Nephron progenitor cell (in vitro differentiated cells): ENCODE measurements around the gene WNT4.

Experiments
- DNase-seq: peaks from one replicate; pipeline ENCODE4 v3.0.0; 2021
- H3K27ac Mint-ChIP-seq: 2 replicates; pipeline ENCODE4 v1.8.0; 2021; ENCODE audit warnings: mild to moderate bottlenecking, moderate library complexity, mixed read lengths
- H3K27me3 Mint-ChIP-seq: 2 replicates; pipeline ENCODE4 v1.8.0; 2021; ENCODE audit warnings: mild to moderate bottlenecking, low read depth, mixed read lengths; ENCODE audit not compliant: poor library complexity
- H3K36me3 Mint-ChIP-seq: 2 replicates; pipeline ENCODE4 v1.8.0; 2021; ENCODE audit warnings: low read depth, mixed read lengths
- H3K4me1 Mint-ChIP-seq: 2 replicates; pipeline ENCODE4 v1.8.0; 2021; ENCODE audit warnings: mixed read lengths
- H3K4me3 Mint-ChIP-seq: 2 replicates; pipeline ENCODE4 v1.8.0; 2021; ENCODE audit warnings: mild to moderate bottlenecking, moderate library complexity, mixed read lengths
- H3K9me3 Mint-ChIP-seq: 2 replicates; pipeline ENCODE4 v1.8.0; 2021; ENCODE audit warnings: mild to moderate bottlenecking, moderate library complexity, mixed read lengths
- CTCF ChIP-seq: fragments of 200-600 bp; sonication (generic); IDR thresholded peaks from 2 replicates; pipeline ENCODE4 v1.5.0; 2021; ENCODE audit warnings: antibody characterized with exemption

The WNT4 gene

DNA sequence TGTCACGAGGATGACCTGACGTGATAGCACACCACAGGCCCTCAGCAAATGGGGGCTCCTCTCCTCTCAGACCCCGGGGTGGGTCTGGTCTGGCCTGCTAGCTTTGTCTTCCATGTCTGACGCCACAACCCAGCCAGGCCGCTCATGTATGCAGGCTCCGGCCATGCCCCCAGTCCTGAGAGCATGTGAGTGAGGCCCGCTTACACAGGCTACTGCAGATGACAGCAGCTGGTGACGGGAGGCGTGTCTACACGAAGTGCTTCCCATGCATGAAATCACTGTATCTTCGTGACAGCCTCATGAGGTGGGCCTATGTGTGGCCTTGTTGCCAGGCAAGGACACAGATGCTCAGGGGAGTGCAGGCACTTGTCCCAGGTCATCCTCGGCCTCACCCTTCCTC is 16.4 kb downstream of the WNT4 start:
- H3K9me3 Mint-ChIP-seq: no peaks in the 10 kb centered on the region
- H3K36me3 Mint-ChIP-seq: no peaks in the 10 kb centered on the region
- no peak for TF ChIP-seq CTCF
- peak overlapping the region; percentile 48 for H3K27ac Mint-ChIP-seq
- no peak for DNase-seq
- peaks cover 22% of the 10 kb centered on the region for H3K27me3 Mint-ChIP-seq
- H3K4me1 Mint-ChIP-seq: peaks cover 19% of the 10 kb centered on the region
- no peak overlapping the region for H3K4me3 Mint-ChIP-seq

- peaks cover 8% of the 10 kb centered on the region for H3K27me3 Mint-ChIP-seq
- no peak for DNase-seq
- H3K36me3 Mint-ChIP-seq: no peaks in the 10 kb centered on the region
- H3K9me3 Mint-ChIP-seq: no peaks in the 10 kb centered on the region
- no peak overlapping the region for H3K27ac Mint-ChIP-seq
- no peak for TF ChIP-seq CTCF
- no peak overlapping the region for H3K4me3 Mint-ChIP-seq
- peaks cover 30% of the 10 kb centered on the region for H3K4me1 Mint-ChIP-seq
Observed at GRCh38 chr1:22124592-22125229, 18.2 kb downstream of the WNT4 start.

- H3K27ac Mint-ChIP-seq: no peak overlapping the region
Observed at GRCh38 chr1:22123901-22124404, 18.9 kb downstream of the WNT4 start.

DNA sequence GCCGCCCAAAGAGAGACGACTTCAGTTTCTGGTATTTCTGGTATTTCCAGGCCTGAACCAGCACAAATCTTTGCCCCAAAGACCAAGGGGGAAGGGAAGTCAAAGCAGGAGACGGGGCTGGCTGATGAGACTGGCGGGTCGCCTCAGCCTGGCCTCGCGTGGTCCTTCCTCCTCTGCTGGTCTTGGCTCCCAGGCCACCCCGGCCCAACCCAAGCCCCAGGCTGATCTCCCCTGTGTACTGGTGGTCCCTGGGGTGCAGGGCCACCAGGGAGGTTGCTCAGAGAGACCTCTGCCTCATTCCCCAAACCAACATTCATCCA is 19.9 kb downstream of the WNT4 start:
- DNase-seq: no peak
- H3K9me3 Mint-ChIP-seq: no peaks in the 10 kb centered on the region
- no peak overlapping the region for H3K27ac Mint-ChIP-seq
- no peak for TF ChIP-seq CTCF
- no peak overlapping the region for H3K4me3 Mint-ChIP-seq
- H3K4me1 Mint-ChIP-seq: peaks cover 30% of the 10 kb centered on the region
- H3K27me3 Mint-ChIP-seq: peaks cover 7% of the 10 kb centered on the region
- H3K36me3 Mint-ChIP-seq: no peaks in the 10 kb centered on the region

More at GRCh38 chr1:22123901-22124404, 18.9 kb downstream of the WNT4 start:
- Mint-ChIP-seq H3K9me3 (no peaks in the 10 kb centered on the region), H3K36me3 (no peaks in the 10 kb centered on the region), H3K4me3 (no peak overlapping the region), H3K27me3 (peaks cover 7% of the 10 kb centered on the region), H3K4me1 (peaks cover 30% of the 10 kb centered on the region)
- TF ChIP-seq CTCF: no peak
- no peak for DNase-seq

DNA sequence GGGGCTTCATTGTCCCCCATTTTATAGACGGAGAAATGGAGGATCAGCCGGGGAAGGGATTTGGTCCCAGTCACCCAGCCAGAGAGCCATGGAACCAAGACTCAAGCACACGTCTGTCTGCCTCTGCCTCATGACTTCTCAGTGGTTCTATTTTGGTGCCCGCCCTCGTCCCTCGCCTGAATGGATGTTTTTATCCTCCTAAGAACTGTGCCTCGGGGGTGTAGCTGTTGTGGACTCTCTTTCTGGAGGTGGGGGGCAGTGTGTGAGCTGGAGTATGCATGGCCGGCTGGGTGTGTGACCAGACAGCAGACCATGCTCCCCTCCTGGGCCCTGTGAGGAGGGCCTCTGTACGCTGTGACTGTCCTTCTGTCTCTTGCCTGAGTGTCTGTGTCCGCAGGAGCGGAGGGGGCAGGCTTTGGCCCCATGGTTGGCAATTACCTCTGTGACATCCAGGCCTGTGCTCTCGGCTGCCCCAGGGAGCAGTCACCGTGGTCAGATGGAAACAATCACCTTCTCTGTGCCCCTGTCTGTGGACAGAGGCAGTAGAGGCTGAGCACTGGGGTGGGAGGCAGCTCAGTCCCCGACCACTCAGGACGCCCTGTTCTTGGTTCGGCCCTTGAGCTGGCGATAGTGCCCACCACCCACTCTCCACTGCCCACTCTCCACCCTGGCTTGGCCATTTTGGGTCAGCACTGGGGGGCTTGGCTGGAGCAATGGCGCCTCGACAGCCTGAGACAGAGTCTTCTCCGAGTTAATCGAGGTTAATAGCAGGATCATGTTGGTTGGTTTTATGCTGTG is 20.4 kb downstream of the WNT4 start:
- Mint-ChIP-seq H3K9me3 (no peaks in the 10 kb centered on the region), H3K4me3 (no peak overlapping the region), H3K27me3 (peaks cover 7% of the 10 kb centered on the region), H3K4me1 (peaks cover 24% of the 10 kb centered on the region), H3K27ac (peak overlapping the region; percentile 39), H3K36me3 (no peaks in the 10 kb centered on the region)
- TF ChIP-seq CTCF: no peak
- no peak for DNase-seq
